Spleen (tissue), 7 donors: Measurements from ENCODE around the gene TOMM6.

Source experiments
- CTCF ChIP-seq, 11 experiments: fragments of 200-600 bp in 7 of 11; fragments of 450-650 bp in 4 of 11; sonication (generic) in 4 of 11; IDR thresholded peaks in 8 of 11; conservative IDR thresholded peaks in 3 of 11; 1 replicate in 7 of 11; 2 replicates in 4 of 11; pipeline versions ENCODE4 v1.4.0 to v1.8.0; 2016 to 2021; ENCODE audit warnings: antibody characterized with exemption in 11 of 11, inconsistent platforms in 4 of 11, mild to moderate bottlenecking in 1 of 11
- POLR2A ChIP-seq, 3 donors: fragments of 450-650 bp; IDR thresholded peaks; one replicate each; pipeline ENCODE4 v1.5.1; 2017; ENCODE audit warnings: antibody characterized with exemption in 3 of 3, mild to moderate bottlenecking in 1 of 3
- POLR2AphosphoS5 ChIP-seq, 3 donors: sonication (generic); formaldehyde crosslinking; IDR thresholded peaks; one replicate each; pipeline ENCODE4 v1.5.1; 2017; ENCODE audit warnings: antibody characterized with exemption in 3 of 3
- donor health status: DM: no; HTN: no; CAD: no; lungs with moderate emphysema.
- donor health status: DM: no; HTN: no; CAD: no.
- donor health status: DM: no; HTN: no; CAD: no.

- TF ChIP-seq POLR2AphosphoS5 (IDR thresholded peaks at IDR 0.05) (no peak), CTCF (IDR thresholded peaks at IDR 0.05 in 8 of 11, conservative IDR thresholded peaks at IDR 0.05 in 3 of 11) (no peak), POLR2A (IDR thresholded peaks at IDR 0.05) (no peak)
These were observed 12.7 kb upstream of the TOMM6 start for GRCh38 chr6:41774841-41775240.
